Breast epithelium (tissue), 4 donors: ENCODE results near the gene DHX57. TPM values are rescaled to one million over a fixed set of nuclear protein-coding genes. Genes with fewer than 3 reads are reported as not detected.
A peak's percentile ranks its signal among the peaks of the same experiment; 100 is the strongest.

ENCODE experiments used
- DNase-seq, 2 donors: peaks; one replicate each; pipeline ENCODE4 v3.0.0-alpha.2; 2019; ENCODE audit warnings: low spot score in 2 of 2
- H3K27ac ChIP-seq, 2 donors: fragments of 200-600 bp; sonication (generic) in 1 of 2; one replicate each; pipeline ENCODE4 v1.5.1; 2016 to 2019; ENCODE audit warnings: mild to moderate bottlenecking in 1 of 2
- H3K27me3 ChIP-seq, 2 donors: fragments of 200-600 bp; sonication (generic) in 1 of 2; one replicate each; pipeline versions ENCODE4 v1.5.1 to v1.6.0; 2017 to 2019; ENCODE audit warnings: control low read depth in 1 of 2, mild to moderate bottlenecking in 1 of 2
- H3K36me3 ChIP-seq: fragments of 200-600 bp; one replicate; pipeline ENCODE4 v1.5.1; 2019
- H3K4me1 ChIP-seq, 2 donors: fragments of 200-600 bp; sonication (generic); one replicate each; pipeline ENCODE4 v1.5.1; 2016 to 2019; ENCODE audit warnings: control low read depth in 1 of 2
- H3K4me3 ChIP-seq, 3 donors: fragments of 200-600 bp; sonication (generic); 1 replicate in 2 of 3; 2 replicates in 1 of 3; pipeline ENCODE4 v1.5.1; 2016 to 2019; ENCODE audit warnings: mild to moderate bottlenecking in 3 of 3, moderate library complexity in 2 of 3
- H3K9me3 ChIP-seq, 2 donors: fragments of 200-600 bp; sonication (generic) in 1 of 2; one replicate each; pipeline ENCODE4 v1.5.1; 2016 to 2019; ENCODE audit warnings: control low read depth in 1 of 2
- CTCF ChIP-seq, 3 donors: fragments of 450-650 bp; IDR thresholded peaks; one replicate each; pipeline ENCODE4 v1.5.1; 2016 to 2017; ENCODE audit warnings: antibody characterized with exemption in 3 of 3, mild to moderate bottlenecking in 3 of 3, moderate library complexity in 3 of 3
- POLR2A ChIP-seq: fragments of 450-650 bp; IDR thresholded peaks from one replicate; pipeline ENCODE4 v1.6.1; 2016; ENCODE audit warnings: antibody characterized with exemption, mild to moderate bottlenecking, moderate library complexity
- POLR2AphosphoS5 ChIP-seq, 3 donors: sonication (generic); formaldehyde crosslinking; IDR thresholded peaks; one replicate each; pipeline ENCODE4 v1.6.1; 2017; ENCODE audit warnings: antibody characterized with exemption in 3 of 3
- intact Hi-C: fragments of 100-400 bp; cut with DNase I; formaldehyde crosslinking; loops from one replicate; pipeline ENCODE4 v1.15.1; 2023; ENCODE audit warnings: low total_unique reads
- total RNA-seq, 3 donors: library from RNA; depleted of rRNA; stranded (reverse); fragments of >200 nt; gene quantifications; one replicate each; pipeline ENCODE4 v1.1.0, GENCODE V29; 2016

The DHX57 gene
- 10 to 100 TPM in 2 of 3 donors, 1 to 10 TPM in 1; 8.8 to 17.4 (median 14.5) TPM for total RNA-seq

- H3K9me3 ChIP-seq: no peaks in the 10 kb centered on the region
- H3K36me3 ChIP-seq: no peaks in the 10 kb centered on the region
- intact Hi-C loops: no loop called here
- no peaks in the 10 kb centered on the region for H3K4me1 ChIP-seq
- peak; percentile 46 to 60 (median 50) for TF ChIP-seq POLR2AphosphoS5 (IDR thresholded peaks at IDR 0.05)
- no peak for TF ChIP-seq CTCF (IDR thresholded peaks at IDR 0.05)
- H3K4me3 ChIP-seq: peak within 1 kb of the TSS; percentile 69 to 78 (median 78)
- DNase-seq: peak; percentile 85 to 91
- H3K27ac ChIP-seq: peak within 1 kb of the TSS; percentile 69 to 82
- no peaks in the 10 kb centered on the region for H3K27me3 ChIP-seq
Measured at GRCh38 chr2:38875576-38876367, at the start of gene DHX57, which contains the start of gene MORN2. DHX57 (minus strand) TSS chr2:38875934; CDS start chr2:38868405, 7,529 bp downstream. MORN2 (plus strand) TSS chr2:38875976.

GRCh38 chr2:38922902-38923301 is 47.2 kb upstream of the DHX57 start:
- TF ChIP-seq POLR2AphosphoS5 (IDR thresholded peaks at IDR 0.05) (no peak), CTCF (IDR thresholded peaks at IDR 0.05) (no peak), POLR2A (no peak)
- Histone ChIP-seq H3K27me3 (no peaks in the 10 kb centered on the region), H3K4me3 (no peak overlapping the region), H3K9me3 (no peaks in the 10 kb centered on the region), H3K36me3 (no peaks in the 10 kb centered on the region), H3K4me1 (no peaks in the 10 kb centered on the region), H3K27ac (no peak overlapping the region)
- intact Hi-C loops: no loop called here
- DNase-seq: no peak

GRCh38 chr2:38922389-38922788 is 46.7 kb upstream of the DHX57 start:
- Histone ChIP-seq H3K36me3 (no peaks in the 10 kb centered on the region), H3K4me1 (no peaks in the 10 kb centered on the region), H3K4me3 (no peak overlapping the region), H3K9me3 (no peaks in the 10 kb centered on the region), H3K27me3 (no peaks in the 10 kb centered on the region), H3K27ac (no peak overlapping the region)
- intact Hi-C loops: no loop called here
- DNase-seq: no peak
- no peak for TF ChIP-seq POLR2A

GRCh38 chr2:38912619-38913018 is 36.9 kb upstream of the DHX57 start:
- Histone ChIP-seq H3K9me3 (no peaks in the 10 kb centered on the region), H3K27me3 (no peaks in the 10 kb centered on the region), H3K36me3 (no peaks in the 10 kb centered on the region), H3K27ac (no peak overlapping the region), H3K4me1 (no peaks in the 10 kb centered on the region), H3K4me3 (no peak overlapping the region)
- TF ChIP-seq POLR2AphosphoS5 (IDR thresholded peaks at IDR 0.05) (no peak), CTCF (IDR thresholded peaks at IDR 0.05) (no peak), POLR2A (no peak)
- DNase-seq: no peak
- intact Hi-C loops: no loop called here

GRCh38 chr2:38911191-38911590 is 35.5 kb upstream of the DHX57 start:
- TF ChIP-seq CTCF (IDR thresholded peaks at IDR 0.05) (no peak), POLR2AphosphoS5 (IDR thresholded peaks at IDR 0.05) (no peak), POLR2A (no peak)
- intact Hi-C loops: no loop called here
- Histone ChIP-seq H3K27ac (no peak overlapping the region), H3K27me3 (no peaks in the 10 kb centered on the region), H3K4me3 (no peak overlapping the region), H3K4me1 (no peaks in the 10 kb centered on the region), H3K36me3 (no peaks in the 10 kb centered on the region), H3K9me3 (no peaks in the 10 kb centered on the region)
- DNase-seq: no peak
